Peyer's patch (tissue), 4 donors: ENCODE measurements around the gene MIEF2. TPM values are rescaled to one million over a fixed set of nuclear protein-coding genes. Genes with fewer than 3 reads are reported as not detected.

Experiments
- total RNA-seq, 4 donors: library from RNA; depleted of rRNA; stranded (reverse); fragments of >200 nt; gene quantifications; one replicate each; pipeline ENCODE4 v1.1.0, GENCODE V29; 2016

The MIEF2 gene
- total RNA-seq, 4 donors from 2014 or later: 3.3 to 49.6 (median 22.9) TPM

Other genes with a start within 250 kb of the MIEF2 start
- gene ATPAF2, start 221.5 kb upstream of the MIEF2 start, total RNA-seq: 10 to 100 TPM in 3 of 4 donors, 1 to 10 TPM in 1; 9.8 to 60.2 (median 29.7) TPM
- gene GID4, start 221.3 kb upstream of the MIEF2 start, total RNA-seq: 10 to 100 TPM in 2 of 4 donors, 1 to 10 TPM in 2; 3.0 to 14.0 (median 10.9) TPM
- gene DRG2, start 172.7 kb upstream of the MIEF2 start, total RNA-seq: 10 to 100 TPM; 24.0 to 65.2 (median 48.5) TPM
- 1 to 10 TPM in 3 of 4 donors, not detected in 1; 3.6 to 5.0 (median 3.8) TPM for gene MYO15A, start 151.9 kb upstream of the MIEF2 start, total RNA-seq
- 10 to 100 TPM; 65.6 to 78.5 (median 72.9) TPM for gene ALKBH5, start 76.8 kb upstream of the MIEF2 start, total RNA-seq
- gene LLGL1, start 35.0 kb upstream of the MIEF2 start, total RNA-seq: 10 to 100 TPM in 3 of 4 donors, 1 to 10 TPM in 1; 7.5 to 19.0 (median 15.4) TPM
- gene FLII, start 1.9 kb upstream of the MIEF2 start, total RNA-seq: 100 to 1,000 TPM; 311 to 538 (median 419) TPM
- 10 to 100 TPM; 25.7 to 49.7 (median 35.0) TPM for gene TOP3A, start 54.3 kb downstream of the MIEF2 start, total RNA-seq
- 10 to 100 TPM; 13.2 to 24.7 (median 18.3) TPM for gene SMCR8, start 54.6 kb downstream of the MIEF2 start, total RNA-seq
- gene SHMT1, start 102.9 kb downstream of the MIEF2 start, total RNA-seq: 100 to 1,000 TPM in 3 of 4 donors, 10 to 100 TPM in 1; 75.9 to 128 (median 110) TPM
- gene EVPLL, start 117.1 kb downstream of the MIEF2 start, total RNA-seq: under 1 TPM in 1 of 4 donors, not detected in 3; 0.67 TPM
- gene LGALS9C, start 216.1 kb downstream of the MIEF2 start, total RNA-seq: 10 to 100 TPM; 15.3 to 47.3 (median 19.7) TPM